Panc1 (cell line): Measurements from ENCODE around the gene SERTAD1. TPM values are rescaled to one million over a fixed set of nuclear protein-coding genes. Genes with fewer than 3 reads are reported as not detected.
"Not testable (repeated sequence)": the region's sequence is repeated elsewhere in the genome, so short reads cannot be mapped to it uniquely, and the experiment has no call there.

Source experiments
- ATAC-seq: fragments of 200-7000 bp; cut with Tn5 transposase; 2 replicates; pipeline ENCODE4 v1.9.1; 2020; ENCODE audit warnings: mild to moderate bottlenecking, moderate library complexity
- BruUV-seq: library from RNA; stranded (reverse); fragments of 400-500 nt; replicated peaks from 2 replicates; lab custom pipeline; 2021; lab: Mats Ljungman, UMichigan
- CTCF ChIA-PET: fragments of 300-600 bp; sonication (Branson Sonifier 250); formaldehyde crosslinking; loops from one replicate; lab custom pipeline; 2022; ENCODE audit warnings: antibody characterized with exemption; lab: Charles Lee
- POLR2A ChIA-PET: fragments of 300-600 bp; sonication (Branson Sonifier 250); formaldehyde crosslinking; loops from one replicate; lab custom pipeline; 2022; ENCODE audit warnings: antibody characterized with exemption; lab: Charles Lee
- DNase-seq: peaks from one replicate; pipeline ENCODE4 v3.0.0-alpha.2; 2010; ENCODE audit warnings: low read depth, low spot score
- H3K27ac ChIP-seq: 2 replicates; pipeline ENCODE4 v1.5.1; 2011; ENCODE audit warnings: mild to moderate bottlenecking, low read length, inconsistent platforms
- H3K27me3 ChIP-seq: fragments of 200-500 bp; sonication (Bioruptor generic); 2 replicates; pipeline ENCODE4 v1.6.0; 2014; ENCODE audit warnings: low read length, inconsistent platforms; ENCODE audit not compliant: control insufficient read depth, insufficient read depth
- H3K36me3 ChIP-seq: fragments of 200-500 bp; sonication (Bioruptor generic); 2 replicates; pipeline ENCODE4 v1.5.1; 2014; ENCODE audit warnings: inconsistent platforms, mild to moderate bottlenecking, low read length, moderate library complexity; ENCODE audit not compliant: control insufficient read depth, insufficient read depth
- H3K4me1 ChIP-seq: 2 replicates; pipeline ENCODE4 v1.5.1; 2011; ENCODE audit warnings: inconsistent platforms, mild to moderate bottlenecking, low read length, moderate library complexity; ENCODE audit not compliant: control insufficient read depth, insufficient read depth
- H3K4me3 ChIP-seq, 2 experiments: 2 replicates each; pipeline ENCODE4 v1.5.1; 2011 to 2012; ENCODE audit warnings: low read depth in 2 of 2, low read length in 2 of 2, mild to moderate bottlenecking in 2 of 2, inconsistent platforms in 1 of 2, moderate library complexity in 1 of 2
- H3K9me3 ChIP-seq: fragments of 200-500 bp; sonication (Bioruptor generic); 2 replicates; pipeline ENCODE4 v1.5.1; 2014; ENCODE audit warnings: low read depth, mild to moderate bottlenecking, inconsistent platforms, low read length, moderate library complexity; ENCODE audit not compliant: control insufficient read depth, insufficient read depth
- CTCF ChIP-seq: fragments of 450-650 bp; IDR thresholded peaks from 2 replicates; pipeline ENCODE4 v1.5.1; 2017; ENCODE audit warnings: mild to moderate bottlenecking
- POLR2AphosphoS5 ChIP-seq: IDR thresholded peaks from 2 replicates; pipeline ENCODE4 v1.6.1; 2012; ENCODE audit warnings: mild to moderate bottlenecking, low read depth, low read length, moderate library complexity
- REST ChIP-seq, 2 experiments: IDR thresholded peaks; 2 replicates each; pipeline ENCODE4 v1.6.1; 2011 to 2012; ENCODE audit warnings: low read depth in 2 of 2, control low read depth in 1 of 2, low read length in 1 of 2, mild to moderate bottlenecking in 1 of 2, moderate library complexity in 1 of 2; ENCODE audit not compliant: insufficient read depth in 1 of 2
- SIN3A ChIP-seq: IDR thresholded peaks from 2 replicates; pipeline ENCODE4 v1.6.1; 2012; ENCODE audit warnings: low read depth, mild to moderate bottlenecking, low read length, moderate library complexity, borderline replicate concordance; ENCODE audit not compliant: insufficient read depth
- TCF7L2 ChIP-seq: IDR thresholded peaks from 2 replicates; pipeline ENCODE4 v1.6.1; 2011; ENCODE audit warnings: mild to moderate bottlenecking, low read depth, low read length, inconsistent platforms
- in situ Hi-C: cut with HindIII; loops from 2 replicates; pipeline ENCODE4 v1.10.0; 2016; ENCODE audit warnings: low sequenced_read_pairs, low pct_unique_long_range_greater_than_20kb
- intact Hi-C: fragments of 100-400 bp; cut with micrococcal nuclease; formaldehyde crosslinking; loops from one replicate; pipeline ENCODE4 v1.10.0; 2022; ENCODE audit not compliant: unreplicated experiment
- total RNA-seq: library from RNA; stranded (reverse); gene quantifications from one replicate; pipeline ENCODE4 v1.2.1, GENCODE V29; 2021; ENCODE audit not compliant: unreplicated experiment

The SERTAD1 gene
- total RNA-seq, 1 experiment from 2014 or later: 13.4 TPM

- POLR2A ChIA-PET: interaction anchor here (0.5 to 0.6 kb wide), 2 partner anchors 28 to 30 kb away, joined by 14 to 16 read pairs; no protein-coding TSS in a partner anchor
- H3K4me3 ChIP-seq, in situ Hi-C loops, intact Hi-C loops, H3K36me3 ChIP-seq, H3K27me3 ChIP-seq, H3K27ac ChIP-seq, BruUV-seq, H3K9me3 ChIP-seq, DNase-seq, ATAC-seq: not testable (repeated sequence)
- CTCF ChIA-PET: interaction anchor here (0.6 to 1.5 kb wide), 9 partner anchors 23 to 171 kb away, joined by 3 to 10 read pairs (median 4); no protein-coding TSS in a partner anchor
- H3K4me1 ChIP-seq: peaks cover 10% of the 10 kb centered on the region; the same call in 1 of the 2 replicates
Measured at GRCh38 chr19:40463587-40464037, 37.8 kb upstream of the SERTAD1 start.

GRCh38 chr19:40461669-40462221, 36.0 kb upstream of the SERTAD1 start:
- TF ChIP-seq REST (IDR thresholded peaks at IDR 0.05; ENCODE audit: insufficient read depth in 1 of 2, low read depth in 2 of 2, low read length in 1 of 2) (no peak), CTCF (no peak), TCF7L2 (no peak), POLR2AphosphoS5 (no peak), SIN3A (no peak)
- H3K4me1 ChIP-seq: peaks cover 10% of the 10 kb centered on the region; the same call in 1 of the 2 replicates
- CTCF ChIA-PET: no interaction called here
- H3K36me3 ChIP-seq: no peaks in the 10 kb centered on the region; the same call in 1 of the 2 replicates
- in situ Hi-C loops (no loop called here), intact Hi-C loops (no loop called here)
- DNase-seq (no peak), ATAC-seq (no peak)
- no peak overlapping the region for H3K27ac ChIP-seq
- POLR2A ChIA-PET: no interaction called here
- no peaks in the 10 kb centered on the region for H3K27me3 ChIP-seq
- no TSS peak for BruUV-seq
- H3K4me3 ChIP-seq: no peak overlapping the region
- H3K9me3 ChIP-seq: no peaks in the 10 kb centered on the region

GRCh38 chr19:40460185-40460584, 34.4 kb upstream of the SERTAD1 start:
- TF ChIP-seq TCF7L2 (no peak), POLR2AphosphoS5 (no peak), REST (IDR thresholded peaks at IDR 0.05; ENCODE audit: insufficient read depth in 1 of 2, low read depth in 2 of 2, low read length in 1 of 2) (no peak), CTCF (no peak), SIN3A (no peak)
- BruUV-seq: no TSS peak
- Histone ChIP-seq H3K36me3 (no peaks in the 10 kb centered on the region; the same call in 1 of the 2 replicates), H3K27ac (no peak overlapping the region), H3K27me3 (no peaks in the 10 kb centered on the region), H3K4me3 (no peak overlapping the region), H3K4me1 (peaks cover 10% of the 10 kb centered on the region; the same call in 1 of the 2 replicates), H3K9me3 (no peaks in the 10 kb centered on the region)
- in situ Hi-C loops: no loop called here
- intact Hi-C loops: no loop called here
- DNase-seq (no peak), ATAC-seq (no peak)
- ChIA-PET CTCF (interaction anchor here (0.6 kb wide), 1 partner anchor 18 kb away, joined by 3 read pairs; no protein-coding TSS in a partner anchor), POLR2A (no interaction called here)
